ENCODE results near the gene FAAH.

FAAH gene

DNA sequence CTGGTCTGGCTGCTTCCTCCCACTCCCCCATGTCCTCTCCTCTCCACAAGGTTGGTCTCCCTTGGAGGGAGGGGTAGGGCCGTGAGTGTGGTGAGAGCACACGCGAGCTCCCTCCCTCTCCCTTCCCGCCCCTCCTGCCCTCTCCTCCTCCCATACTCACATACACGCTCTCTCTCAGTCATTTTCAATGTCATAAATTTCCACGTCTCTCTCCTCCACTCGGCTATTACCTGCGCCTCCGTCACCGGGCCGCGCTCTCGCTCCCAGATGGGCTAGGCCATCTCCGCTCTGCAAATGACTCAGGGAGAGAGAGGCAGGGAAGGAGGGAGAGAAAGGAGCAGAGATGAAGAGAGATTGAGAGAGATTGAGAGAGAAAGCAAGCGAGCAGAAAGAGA lies 58.8 kb downstream of the FAAH start:
- no peaks in the 10 kb centered on the region for H3K79me2 ChIP-seq (ENCODE audit: insufficient read depth, low read depth)
- no peak overlapping the region for H3K9ac ChIP-seq
- H4K20me1 ChIP-seq (ENCODE audit: insufficient read depth): no peaks in the 10 kb centered on the region
- TF ChIP-seq, protein P1, sequence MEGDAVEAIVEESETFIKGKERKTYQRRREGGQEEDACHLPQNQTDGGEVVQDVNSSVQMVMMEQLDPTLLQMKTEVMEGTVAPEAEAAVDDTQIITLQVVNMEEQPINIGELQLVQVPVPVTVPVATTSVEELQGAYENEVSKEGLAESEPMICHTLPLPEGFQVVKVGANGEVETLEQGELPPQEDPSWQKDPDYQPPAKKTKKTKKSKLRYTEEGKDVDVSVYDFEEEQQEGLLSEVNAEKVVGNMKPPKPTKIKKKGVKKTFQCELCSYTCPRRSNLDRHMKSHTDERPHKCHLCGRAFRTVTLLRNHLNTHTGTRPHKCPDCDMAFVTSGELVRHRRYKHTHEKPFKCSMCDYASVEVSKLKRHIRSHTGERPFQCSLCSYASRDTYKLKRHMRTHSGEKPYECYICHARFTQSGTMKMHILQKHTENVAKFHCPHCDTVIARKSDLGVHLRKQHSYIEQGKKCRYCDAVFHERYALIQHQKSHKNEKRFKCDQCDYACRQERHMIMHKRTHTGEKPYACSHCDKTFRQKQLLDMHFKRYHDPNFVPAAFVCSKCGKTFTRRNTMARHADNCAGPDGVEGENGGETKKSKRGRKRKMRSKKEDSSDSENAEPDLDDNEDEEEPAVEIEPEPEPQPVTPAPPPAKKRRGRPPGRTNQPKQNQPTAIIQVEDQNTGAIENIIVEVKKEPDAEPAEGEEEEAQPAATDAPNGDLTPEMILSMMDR (conservative IDR thresholded peaks at IDR 0.05; ENCODE audit: low read depth, low read length): no peak
- H2AFZ ChIP-seq (ENCODE audit: low read depth): no peak overlapping the region
- no peak overlapping the region for H3K4me3 ChIP-seq (IDR thresholded peaks at IDR 0.05; ENCODE audit: insufficient read depth, low read depth, low read length)
- no peak overlapping the region for H3K4me2 ChIP-seq
- no peaks in the 10 kb centered on the region for H3K4me1 ChIP-seq (ENCODE audit: low read depth, poor library complexity, severe bottlenecking)
- peaks cover 14% of the 10 kb centered on the region for H3K27me3 ChIP-seq (ENCODE audit: insufficient read depth, low read depth)
- no peak overlapping the region for H3K27ac ChIP-seq
- H3K36me3 ChIP-seq (ENCODE audit: insufficient read depth): no peaks in the 10 kb centered on the region

DNA sequence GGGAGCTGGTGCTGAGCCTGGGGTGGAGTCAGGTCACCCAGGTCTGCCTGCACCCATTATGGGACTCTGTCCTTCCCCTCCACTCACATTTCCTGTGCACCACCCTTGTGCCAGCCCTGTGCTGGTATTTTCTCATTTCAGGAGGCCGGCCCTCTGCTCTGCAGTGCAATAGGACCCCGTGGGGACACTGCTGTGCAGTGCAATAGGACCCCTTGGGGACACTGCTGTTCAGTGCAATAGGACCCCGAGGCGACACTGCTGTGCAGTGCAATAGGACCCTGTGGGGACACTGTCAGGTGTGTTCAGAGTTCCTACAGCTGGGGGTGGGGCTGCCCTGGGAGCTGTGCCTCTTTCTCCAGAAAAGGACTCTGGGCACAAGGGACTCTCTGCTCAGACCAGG lies 59.3 kb downstream of the FAAH start:
- Histone ChIP-seq H4K20me1 (ENCODE audit: insufficient read depth) (no peaks in the 10 kb centered on the region), H2AFZ (ENCODE audit: low read depth) (no peak overlapping the region), H3K4me3 (IDR thresholded peaks at IDR 0.05; ENCODE audit: insufficient read depth, low read depth, low read length) (no peak overlapping the region), H3K4me1 (ENCODE audit: low read depth, poor library complexity, severe bottlenecking) (no peaks in the 10 kb centered on the region), H3K27me3 (ENCODE audit: insufficient read depth, low read depth) (peaks cover 12% of the 10 kb centered on the region), H3K79me2 (ENCODE audit: insufficient read depth, low read depth) (no peaks in the 10 kb centered on the region), H3K4me2 (no peak overlapping the region), H3K27ac (no peak overlapping the region), H3K9ac (no peak overlapping the region), H3K36me3 (ENCODE audit: insufficient read depth) (no peaks in the 10 kb centered on the region)
- TF ChIP-seq, protein P1 (conservative IDR thresholded peaks at IDR 0.05; ENCODE audit: low read depth, low read length): no peak

DNA sequence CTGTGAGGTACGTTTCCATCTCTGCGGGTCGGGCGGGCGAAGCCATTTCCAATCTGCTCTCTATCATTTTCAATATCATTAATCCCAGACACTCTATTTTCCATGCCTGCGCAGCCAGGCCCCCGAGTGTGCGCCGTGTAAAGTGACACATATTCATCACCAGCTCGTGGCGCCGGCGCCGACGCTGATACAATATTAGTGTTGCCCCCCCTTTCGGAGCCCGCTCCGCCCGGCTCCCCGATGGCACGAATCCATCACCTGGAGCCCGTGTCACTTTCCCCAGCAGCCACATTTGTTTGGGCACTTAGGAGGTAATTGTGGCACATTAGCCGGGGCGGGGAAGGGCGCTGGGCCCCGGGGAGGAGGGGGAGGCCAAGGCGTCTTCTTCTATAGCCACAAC lies 61.8 kb downstream of the FAAH start:
- Histone ChIP-seq H3K27me3 (ENCODE audit: insufficient read depth, low read depth) (peaks cover 15% of the 10 kb centered on the region), H3K27ac (no peak overlapping the region), H3K4me3 (IDR thresholded peaks at IDR 0.05; ENCODE audit: insufficient read depth, low read depth, low read length) (no peak overlapping the region), H4K20me1 (ENCODE audit: insufficient read depth) (no peaks in the 10 kb centered on the region), H3K36me3 (ENCODE audit: insufficient read depth) (no peaks in the 10 kb centered on the region), H3K4me2 (no peak overlapping the region), H3K79me2 (ENCODE audit: insufficient read depth, low read depth) (no peaks in the 10 kb centered on the region), H3K4me1 (ENCODE audit: low read depth, poor library complexity, severe bottlenecking) (no peaks in the 10 kb centered on the region), H2AFZ (ENCODE audit: low read depth) (no peak overlapping the region), H3K9ac (no peak overlapping the region)
- TF ChIP-seq, protein P1 (conservative IDR thresholded peaks at IDR 0.05; ENCODE audit: low read depth, low read length): no peak

DNA sequence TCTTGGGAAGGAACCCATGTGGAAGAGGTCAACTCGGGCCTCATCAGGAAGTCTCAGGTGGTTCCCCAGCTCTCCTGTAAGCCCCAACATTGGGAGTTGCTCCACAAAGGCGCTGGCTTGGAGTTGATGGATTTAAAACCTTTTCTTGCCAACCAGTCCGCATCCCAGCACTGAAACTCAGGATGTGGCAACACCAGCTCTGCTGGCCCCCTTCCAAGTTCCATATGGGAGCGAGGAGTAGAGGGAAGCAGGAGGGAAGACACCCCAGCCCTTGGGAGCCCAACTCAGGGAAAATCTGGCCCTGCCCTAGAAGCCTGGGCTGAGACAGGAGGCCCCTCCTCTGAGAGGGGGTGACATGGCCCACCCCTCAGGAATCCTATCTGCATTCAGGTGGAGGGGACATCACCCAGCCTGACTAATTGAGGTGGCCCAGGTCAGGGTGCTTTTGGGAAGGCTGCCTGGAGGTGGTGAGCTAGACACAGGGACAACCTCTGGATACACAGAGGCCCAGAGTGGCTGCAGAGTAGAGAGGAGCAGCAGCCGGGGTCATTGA lies 62.4 kb downstream of the FAAH start:
- H3K4me2 ChIP-seq: no peak overlapping the region
- H3K27me3 ChIP-seq (ENCODE audit: insufficient read depth, low read depth): peaks cover 11% of the 10 kb centered on the region; the same call in 1 of the 2 replicates
- no peak overlapping the region for H3K9ac ChIP-seq
- no peak overlapping the region for H2AFZ ChIP-seq (ENCODE audit: low read depth)
- no peaks in the 10 kb centered on the region for H3K79me2 ChIP-seq (ENCODE audit: insufficient read depth, low read depth)
- no peaks in the 10 kb centered on the region for H3K36me3 ChIP-seq (ENCODE audit: insufficient read depth)
- TF ChIP-seq, protein P1 (conservative IDR thresholded peaks at IDR 0.05; ENCODE audit: low read depth, low read length): no peak
- H4K20me1 ChIP-seq (ENCODE audit: insufficient read depth): no peaks in the 10 kb centered on the region
- H3K4me3 ChIP-seq (IDR thresholded peaks at IDR 0.05; ENCODE audit: insufficient read depth, low read depth, low read length): no peak overlapping the region
- H3K27ac ChIP-seq: no peak overlapping the region
- H3K4me1 ChIP-seq (ENCODE audit: low read depth, poor library complexity, severe bottlenecking): no peaks in the 10 kb centered on the region
